GM03348 (cell line): ENCODE results near the gene OBSL1.

Source experiments
- DNase-seq: peaks from one replicate; pipeline ENCODE4 v3.0.0; 2012; ENCODE audit warnings: low spot score

Gene OBSL1

DNA sequence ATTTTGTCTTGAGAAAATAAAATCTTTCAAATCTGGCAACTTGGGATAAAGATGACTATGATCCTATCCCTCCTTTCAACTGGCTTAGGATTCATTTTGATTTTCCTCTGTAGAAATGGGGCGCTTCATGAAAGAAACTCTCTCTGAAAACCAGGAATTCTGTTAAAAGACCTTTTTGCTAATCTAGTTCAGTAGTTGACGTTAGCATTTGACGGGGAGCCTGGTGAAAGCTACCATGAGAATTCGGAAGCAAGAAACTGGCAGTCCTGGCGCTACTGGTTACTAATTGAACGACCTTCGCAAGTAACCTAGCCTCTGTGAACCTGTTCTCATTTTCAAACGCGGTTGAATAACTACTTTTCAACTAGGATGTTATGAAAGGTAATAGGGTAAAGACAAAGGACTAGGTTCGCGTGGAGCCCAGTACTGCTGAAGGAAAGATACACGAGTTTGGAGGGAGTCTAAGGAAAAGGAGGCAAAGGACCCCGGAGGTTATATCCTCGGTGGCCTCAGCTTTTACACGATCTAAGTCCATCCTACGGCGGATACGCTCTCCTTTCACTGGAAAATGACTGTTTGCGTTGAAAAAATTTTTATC is 25.7 kb upstream of the OBSL1 start:
- DNase-seq: peak; percentile 27

DNA sequence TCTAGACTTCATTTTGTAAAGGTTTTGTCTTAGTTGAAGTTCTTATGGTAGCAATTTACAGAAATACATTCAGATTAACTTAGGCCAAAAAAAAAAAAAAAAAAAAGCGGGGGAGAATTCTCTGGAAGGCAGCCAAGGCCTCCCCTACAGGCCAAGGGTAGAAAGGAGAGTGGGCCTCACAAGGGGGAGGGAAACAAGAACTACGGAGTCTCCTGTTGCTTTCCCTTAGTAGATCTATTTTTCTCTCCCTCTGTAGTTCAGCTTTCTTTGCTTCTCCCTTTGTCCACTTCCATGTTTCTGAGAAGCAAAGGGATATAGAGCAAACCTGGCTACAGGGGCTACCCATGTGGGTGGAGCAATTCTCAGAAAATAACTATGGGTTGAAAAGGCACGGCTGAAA is 23.9 kb upstream of the OBSL1 start:
- DNase-seq: peak; percentile 6

DNA sequence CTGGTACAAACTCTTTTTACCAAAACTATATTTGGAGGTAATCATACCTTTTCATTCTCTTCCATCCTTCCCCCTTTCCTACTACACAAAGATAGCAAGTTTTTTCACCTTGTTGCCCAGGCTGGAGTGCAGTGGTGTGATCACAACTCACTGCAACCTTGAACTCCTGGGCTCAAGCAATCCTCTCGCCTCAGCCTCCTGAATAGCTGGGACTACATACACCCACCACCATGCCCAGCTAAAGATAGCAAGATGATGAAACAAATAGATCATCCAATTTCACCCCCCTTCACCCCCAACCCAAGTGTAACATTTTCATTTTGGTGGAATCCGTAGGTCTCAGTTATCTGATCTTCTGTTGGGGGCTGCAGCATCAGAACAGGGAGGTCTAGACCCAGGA is 21.8 kb upstream of the OBSL1 start:
- no peak for DNase-seq

DNA sequence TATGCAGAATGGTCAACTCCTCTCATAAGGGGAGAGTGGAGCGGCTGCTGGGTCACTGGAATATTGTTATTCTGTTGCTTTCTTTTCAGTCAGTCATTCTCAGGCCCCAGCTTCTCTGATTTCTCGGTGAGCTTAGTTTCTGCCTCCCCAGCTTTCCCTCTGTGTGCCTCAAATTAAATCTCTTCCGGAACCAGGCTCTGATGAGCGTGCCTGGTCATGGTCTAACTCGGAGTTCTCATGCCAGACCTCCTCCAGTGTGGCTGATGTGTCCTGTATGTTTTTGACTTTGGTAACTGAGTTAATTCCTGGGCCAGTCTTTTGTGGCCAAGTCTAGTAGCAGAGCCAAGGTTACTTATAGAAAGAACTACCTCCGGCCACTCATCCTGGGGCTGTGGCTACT is 21.4 kb upstream of the OBSL1 start:
- DNase-seq: no peak

DNA sequence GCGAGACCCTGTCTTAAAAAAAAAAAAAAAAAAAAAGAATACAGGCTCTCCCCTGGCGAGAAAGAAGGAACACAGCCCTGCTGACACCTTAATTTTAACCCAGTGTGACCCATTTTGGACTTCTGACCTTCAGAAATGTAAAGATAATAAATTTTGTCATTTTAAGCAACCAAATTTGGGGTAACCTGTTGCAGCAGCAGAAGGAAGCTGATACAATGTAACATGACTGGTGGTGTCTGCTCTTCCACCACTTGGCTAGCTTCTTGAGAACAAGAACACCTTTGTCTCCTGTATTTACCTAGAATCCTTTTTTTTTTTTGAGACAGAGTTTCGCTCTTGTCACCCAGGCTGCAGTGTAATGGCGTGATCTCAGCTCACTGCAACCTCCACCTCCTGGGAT is 19.8 kb upstream of the OBSL1 start:
- no peak for DNase-seq

DNA sequence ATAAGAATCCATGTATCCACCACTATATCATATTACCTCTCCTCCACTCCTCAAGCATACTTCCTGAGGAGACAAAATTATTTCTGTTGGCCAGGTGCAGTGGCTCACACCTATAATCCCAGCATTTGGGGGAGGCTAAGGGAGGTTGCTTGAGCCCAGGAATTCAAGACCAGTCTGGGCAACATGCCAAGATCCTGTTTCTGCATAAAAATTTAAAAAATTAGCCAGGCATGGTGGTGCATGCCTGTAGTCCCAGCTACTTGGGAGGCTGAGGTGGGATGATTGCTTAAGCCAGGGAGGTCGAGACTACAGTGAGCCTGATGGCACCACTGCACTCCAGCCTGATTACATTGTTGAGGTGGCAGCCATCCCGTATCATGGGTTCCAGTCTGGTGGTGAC is 10.0 kb upstream of the OBSL1 start:
- DNase-seq: no peak

DNA sequence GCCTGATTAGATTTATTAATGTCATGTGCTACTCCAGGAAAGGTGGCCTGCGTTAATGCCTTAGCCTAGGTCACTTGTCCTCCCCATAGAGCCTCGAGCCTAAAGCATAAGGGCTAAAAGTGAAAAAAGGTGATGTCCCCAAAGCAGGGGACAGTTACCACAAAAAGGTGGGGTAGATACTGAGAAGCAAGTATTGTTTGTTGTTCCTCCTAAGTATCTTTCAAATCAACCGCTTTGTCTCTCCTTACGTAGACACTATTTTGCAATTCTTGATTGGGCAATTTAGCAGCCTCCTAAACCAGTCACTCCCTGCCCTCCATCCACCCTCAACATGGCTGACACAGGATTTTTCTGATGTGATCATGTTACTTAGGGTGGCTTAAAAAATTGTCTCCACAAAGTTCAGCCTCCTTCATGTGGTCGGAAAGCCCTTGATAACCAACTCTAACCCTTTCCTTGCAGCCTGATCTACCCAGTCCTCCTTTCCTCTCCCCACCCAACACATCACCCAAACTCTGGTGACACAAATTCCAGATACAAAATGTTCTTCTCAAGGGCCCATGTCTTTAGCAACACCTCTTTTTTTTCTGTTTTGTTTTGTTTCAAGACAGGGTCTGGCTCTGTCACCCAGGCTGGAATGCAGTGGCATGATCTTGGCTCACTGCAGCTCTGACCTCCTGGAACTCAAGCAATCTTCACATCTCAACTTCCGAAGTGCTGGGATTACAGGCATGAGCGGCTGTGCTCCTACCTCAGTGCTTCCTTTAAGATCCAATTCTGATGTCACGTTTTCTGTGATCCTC is 7.7 kb upstream of the OBSL1 start:
- DNase-seq: peak; percentile 26

DNA sequence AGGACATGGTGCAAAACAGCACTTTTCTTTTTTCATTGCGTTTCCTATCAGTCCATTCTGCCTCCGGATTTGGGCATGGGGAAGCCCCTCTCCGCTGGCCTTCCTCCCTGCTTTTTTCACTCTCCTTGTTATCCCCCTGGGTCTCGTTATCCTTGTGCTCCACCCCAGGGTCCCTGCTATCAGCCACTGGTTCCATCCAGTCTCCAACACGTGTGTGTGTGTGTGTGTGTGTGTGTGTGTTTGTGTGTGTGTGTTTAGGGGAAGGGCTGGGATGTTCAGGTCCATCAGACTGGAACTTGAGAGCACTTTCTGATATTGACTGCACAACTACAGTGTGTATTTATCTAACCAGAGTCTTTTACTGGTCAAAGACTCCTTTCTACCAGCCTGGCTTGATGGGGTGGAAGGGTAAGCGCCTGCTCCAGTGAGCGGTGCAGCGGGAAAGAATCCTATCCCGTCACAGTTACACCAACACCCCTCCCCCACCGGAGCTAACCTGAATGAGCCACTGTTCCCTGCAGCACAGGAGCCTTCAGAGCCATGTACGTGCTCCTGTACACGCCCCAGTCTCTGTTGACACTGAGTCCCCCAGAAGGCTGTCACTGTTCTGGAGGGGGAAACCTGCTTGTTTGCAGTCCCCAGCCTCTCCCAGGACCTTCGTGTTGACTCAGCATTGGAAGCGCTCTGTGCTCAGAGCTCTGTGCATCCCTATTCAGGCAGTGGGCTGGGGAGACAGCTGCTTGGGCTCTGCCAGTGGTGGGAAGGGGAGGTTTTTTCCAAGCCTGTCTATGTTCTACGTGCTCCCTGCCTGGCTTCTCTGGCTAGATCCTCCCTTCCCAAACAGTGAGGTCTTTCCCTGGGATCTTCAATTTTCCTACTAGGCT is 5.4 kb upstream of the OBSL1 start:
- peak; percentile 15 for DNase-seq

DNA sequence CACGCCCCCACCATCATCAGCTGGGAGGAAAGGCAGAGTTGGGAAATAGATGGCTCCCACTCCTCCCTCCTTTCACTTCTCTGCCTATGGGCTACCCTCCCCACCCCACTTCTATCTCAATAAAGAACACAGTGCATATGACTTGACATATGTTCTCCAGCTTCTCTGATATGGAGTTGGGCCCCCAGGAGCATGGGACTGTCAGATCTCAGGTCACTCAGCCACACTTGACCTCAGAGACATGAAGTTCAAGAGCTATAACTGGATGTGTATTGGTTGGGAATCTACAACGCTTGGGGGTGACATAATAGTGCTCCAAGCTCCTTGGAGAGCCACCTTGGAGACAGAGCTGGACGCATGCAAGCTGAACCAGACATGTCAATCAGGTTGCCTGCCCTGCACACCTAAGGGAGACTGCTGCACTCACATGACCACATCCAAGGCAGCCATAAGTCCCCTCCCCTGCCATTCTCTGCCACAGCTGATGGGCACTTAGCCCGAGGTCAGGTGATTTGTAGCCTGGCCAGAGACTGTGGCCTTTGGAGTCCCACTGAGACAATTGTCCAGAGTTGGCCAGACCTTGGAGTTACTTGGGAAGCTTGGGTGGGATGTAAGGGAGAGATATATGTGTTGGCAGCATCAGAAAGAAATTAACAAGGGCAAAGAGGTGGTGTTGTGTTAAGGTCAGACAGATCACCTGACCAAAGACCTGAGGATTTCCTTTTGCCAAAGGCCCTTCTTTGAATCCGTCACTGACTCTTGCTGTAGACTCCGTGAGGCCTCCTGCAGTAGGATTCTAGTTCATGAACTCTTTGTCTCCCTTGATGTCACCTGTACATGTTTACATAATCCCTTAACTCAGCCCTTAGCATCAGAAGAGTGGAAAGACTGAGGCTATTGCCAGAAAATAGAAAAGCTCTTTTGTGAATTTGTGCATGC is 4.5 kb upstream of the OBSL1 start:
- DNase-seq: peak; percentile 1

DNA sequence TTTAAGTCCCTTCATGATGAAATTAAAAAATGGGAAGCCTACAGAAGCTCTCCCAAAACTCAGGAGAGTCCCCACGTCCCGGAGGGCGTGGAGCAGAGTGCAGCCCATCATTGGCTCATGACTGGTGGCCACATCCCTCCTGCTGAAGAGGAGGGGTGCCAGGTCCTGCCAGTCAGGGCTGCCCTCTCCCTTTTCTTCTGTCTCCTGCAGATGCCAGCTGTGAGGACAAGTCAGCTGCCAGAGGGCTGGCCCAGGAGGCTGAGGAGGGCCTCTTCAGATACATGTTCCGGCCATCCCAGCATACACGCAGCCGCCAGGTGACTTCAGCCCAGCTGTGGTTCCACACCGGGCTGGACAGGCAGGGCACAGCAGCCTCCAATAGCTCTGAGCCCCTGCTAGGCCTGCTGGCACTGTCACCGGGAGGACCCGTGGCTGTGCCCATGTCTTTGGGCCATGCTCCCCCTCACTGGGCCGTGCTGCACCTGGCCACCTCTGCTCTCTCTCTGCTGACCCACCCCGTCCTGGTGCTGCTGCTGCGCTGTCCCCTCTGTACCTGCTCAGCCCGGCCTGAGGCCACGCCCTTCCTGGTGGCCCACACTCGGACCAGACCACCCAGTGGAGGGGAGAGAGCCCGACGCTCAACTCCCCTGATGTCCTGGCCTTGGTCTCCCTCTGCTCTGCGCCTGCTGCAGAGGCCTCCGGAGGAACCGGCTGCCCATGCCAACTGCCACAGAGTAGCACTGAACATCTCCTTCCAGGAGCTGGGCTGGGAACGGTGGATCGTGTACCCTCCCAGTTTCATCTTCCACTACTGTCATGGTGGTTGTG is 3.4 kb upstream of the OBSL1 start:
- DNase-seq: no peak

DNA sequence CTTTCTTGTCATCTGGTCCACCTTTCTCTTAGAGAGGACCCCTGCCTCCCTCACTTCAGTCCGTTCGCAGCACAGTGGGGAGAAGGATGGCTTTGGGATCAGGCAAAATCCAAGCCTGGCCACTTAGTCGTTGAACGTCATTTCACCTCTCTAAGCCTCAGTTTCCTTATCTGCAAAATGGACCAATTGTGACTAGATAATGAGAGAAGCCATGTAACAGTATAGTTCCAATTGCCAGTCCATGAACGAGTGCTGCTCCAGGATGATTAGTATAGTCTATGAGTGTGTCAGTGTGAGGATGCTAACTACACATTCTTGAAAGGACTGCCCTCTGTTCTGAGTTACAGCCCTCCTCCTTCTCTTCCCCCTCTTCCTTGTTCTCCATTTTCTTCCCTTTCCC is 1.8 kb upstream of the OBSL1 start:
- DNase-seq: no peak

DNA sequence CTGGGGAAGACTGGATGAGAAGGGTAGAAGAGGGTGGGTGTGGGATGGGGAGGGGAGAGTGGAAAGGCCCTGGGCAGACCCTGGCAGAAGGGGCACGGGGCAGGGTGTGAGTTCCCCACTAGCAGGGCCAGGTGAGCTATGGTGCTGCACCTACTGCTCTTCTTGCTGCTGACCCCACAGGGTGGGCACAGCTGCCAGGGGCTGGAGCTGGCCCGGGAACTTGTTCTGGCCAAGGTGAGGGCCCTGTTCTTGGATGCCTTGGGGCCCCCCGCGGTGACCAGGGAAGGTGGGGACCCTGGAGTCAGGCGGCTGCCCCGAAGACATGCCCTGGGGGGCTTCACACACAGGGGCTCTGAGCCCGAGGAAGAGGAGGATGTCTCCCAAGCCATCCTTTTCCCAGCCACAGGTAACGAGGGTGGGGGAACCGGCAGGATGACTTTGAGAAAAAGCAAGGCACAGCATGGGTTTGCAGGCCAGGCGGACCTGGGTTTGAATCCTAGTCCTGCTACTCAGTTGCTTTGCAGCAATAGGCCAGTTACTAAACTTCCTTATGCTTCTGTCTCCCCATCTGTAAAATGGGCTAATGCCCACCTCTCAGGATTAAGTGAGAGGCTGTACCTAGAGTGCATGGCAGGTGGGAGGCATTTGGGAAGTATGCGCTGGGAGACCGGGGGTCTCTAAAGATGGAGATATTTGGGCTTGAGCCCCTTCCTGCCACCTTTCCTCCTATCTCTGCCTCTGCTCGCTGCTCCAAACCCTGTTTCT is 1.1 kb upstream of the OBSL1 start, which contains the start of gene INHA:
INHA (plus strand) TSS at position 74 of the 765 bp plus-strand sequence; CDS start at position 139, 65 bp downstream.
- DNase-seq: no peak

DNA sequence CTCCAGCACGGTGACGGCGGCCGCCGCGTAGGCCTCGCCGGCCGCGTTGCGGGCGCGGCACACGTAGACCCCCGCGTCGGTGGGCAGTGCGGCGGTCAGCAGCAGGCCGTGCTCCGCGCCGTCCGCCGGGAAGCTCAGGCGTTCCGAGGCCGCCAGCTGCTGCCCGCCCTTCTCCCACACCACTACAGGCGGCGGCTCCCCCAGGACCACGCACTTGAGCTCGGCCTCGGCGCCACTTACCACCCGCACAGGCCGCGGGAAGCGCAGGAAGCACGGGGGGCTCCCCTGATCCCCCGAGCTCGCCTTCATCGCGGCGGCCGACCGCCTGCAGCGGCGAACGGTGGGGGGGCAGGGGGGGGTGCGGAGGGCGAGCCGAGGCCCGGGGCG is 422 bp downstream of the OBSL1 start:
- DNase-seq: no peak

DNA sequence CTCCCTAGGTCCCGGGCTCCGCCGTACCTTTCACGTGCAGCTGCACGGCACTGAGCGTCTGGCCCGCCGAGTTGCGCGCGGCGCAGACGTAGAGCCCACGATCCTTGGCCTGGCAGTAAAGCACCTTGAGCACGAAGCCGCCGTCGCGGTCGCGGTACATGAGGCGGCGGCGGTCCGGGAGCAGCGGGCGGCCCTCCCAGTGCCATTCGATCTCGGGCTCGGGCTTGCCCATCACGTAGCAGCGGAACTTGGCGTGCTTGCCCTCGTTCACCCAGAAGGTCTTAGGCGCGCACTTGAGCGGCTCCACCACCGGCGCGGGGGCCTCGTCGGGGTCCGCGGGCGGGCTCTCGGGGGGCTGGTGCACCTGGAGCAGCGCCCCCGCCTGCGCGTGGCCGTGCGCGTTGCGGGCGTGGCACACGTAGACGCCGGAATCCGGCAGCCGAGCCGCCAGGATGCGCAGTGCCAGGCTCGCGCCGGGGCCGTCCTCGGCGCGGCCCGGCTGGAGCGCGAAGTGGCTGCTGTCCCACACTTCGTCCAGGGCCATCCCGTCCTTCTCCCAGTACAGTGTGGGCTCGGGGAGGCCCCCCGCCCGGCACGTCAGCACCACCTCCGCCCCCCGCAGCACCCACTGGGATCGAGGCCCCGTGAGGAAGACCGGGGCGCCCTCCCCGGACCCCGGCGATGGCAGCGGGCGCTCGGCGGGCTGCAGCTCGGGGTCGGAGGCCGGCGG is 980 bp downstream of the OBSL1 start:
- peak; percentile 85 for DNase-seq

DNA sequence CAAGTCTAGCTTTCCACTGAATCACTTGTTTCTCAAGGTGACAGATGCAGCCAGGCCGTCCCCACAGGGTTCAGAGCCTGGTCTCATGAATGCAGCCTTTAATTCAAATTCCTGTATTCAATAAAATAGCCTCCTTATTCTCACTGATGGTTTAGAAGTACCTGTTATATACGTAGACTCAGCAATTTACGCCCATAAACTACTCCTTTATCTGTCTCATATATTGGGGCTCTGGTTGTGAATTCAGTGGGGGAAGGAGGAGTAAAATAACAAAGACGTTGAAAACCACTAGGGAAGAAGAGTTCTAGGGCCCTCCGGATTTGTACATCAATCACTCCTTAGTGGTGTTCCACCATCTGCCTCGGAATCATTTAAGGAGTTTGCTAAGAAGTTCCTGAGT is 1.7 kb downstream of the OBSL1 start:
- DNase-seq: no peak

DNA sequence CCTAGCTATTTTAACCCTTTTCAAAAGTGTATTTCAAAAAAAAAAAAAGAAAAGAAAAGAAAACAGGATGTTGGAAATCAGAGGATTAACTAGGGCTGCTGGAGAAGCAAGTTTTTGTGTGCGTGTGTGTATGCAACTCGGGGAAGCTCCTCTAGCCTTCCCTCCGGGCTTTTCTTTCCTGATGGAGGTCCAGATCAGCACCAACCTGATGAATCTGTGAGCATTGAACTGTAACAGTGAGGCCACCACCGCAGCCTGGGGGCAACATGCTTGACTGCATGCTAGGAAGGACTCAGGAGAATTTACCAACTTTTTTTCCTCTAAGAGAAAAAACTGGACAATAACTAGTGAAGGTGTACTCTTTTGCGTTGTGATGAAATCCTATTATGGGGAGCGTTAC is 2.3 kb downstream of the OBSL1 start:
- no peak for DNase-seq

DNA sequence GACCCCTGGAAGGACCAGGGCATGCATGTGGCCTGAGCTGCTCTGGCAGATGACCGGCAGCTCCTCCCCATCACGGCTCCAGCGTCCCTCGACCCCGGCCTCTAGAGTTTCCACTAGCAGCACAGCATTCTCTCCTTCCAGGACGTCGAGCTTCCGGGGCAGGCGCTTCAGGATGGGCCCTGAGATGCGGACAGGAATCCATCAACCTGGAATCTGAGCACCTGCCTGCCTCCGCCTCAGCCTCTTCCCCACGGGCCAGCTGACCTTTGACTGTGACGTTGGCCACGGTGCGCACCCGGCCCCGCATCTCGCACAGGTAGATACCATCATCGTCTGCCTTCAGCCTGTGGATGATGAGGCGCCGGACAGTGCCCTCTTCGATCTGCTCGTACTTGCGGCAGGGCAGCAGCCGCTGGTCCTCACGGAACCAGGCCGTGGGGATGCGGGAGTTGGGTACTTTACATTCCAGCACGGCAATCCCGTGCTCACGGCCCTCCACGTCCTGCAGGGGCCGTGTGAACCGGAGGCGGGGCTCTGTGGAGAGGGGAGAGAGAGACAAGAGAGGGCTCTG is 3.5 kb downstream of the OBSL1 start:
- DNase-seq: no peak

DNA sequence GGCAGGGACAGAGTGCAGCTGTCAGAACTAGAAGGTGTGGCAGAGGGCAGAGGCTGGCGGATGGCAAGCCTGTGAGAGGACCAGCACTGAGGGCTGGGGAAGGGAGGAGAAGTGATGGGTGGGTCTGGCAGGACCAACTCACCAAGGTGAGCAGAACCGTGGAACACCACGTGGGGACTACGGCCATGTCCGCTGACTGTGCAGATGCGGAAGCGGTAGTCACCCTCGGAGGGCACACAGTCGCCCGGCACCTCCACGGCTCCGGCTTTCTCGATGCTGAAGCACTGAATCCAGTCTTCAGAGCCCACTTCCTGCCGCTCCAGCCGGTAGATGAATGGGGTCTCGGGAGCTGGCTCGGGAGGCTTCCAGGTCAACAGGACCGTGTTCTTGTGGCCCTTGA is 4.2 kb downstream of the OBSL1 start:
- DNase-seq: no peak

DNA sequence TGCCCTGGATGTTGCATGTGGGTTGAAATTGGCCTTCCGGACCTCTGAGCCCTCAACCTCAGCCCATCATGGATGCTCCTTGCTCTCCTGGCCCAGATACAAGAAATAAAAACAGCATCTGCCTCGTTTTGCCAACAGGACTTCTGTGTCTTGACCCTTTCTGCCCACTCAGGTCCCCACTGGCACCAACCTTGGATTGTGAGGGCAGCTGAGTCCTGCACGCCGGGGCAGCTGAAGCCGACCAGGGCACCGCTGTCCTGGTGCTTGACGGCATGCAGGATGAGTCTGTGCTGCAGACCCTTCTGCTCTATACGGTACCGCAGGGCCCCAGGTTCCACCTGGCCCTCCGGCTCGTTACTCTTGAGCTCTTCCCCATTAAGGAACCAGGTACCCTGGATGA is 4.7 kb downstream of the OBSL1 start:
- DNase-seq: no peak
